Measurements from ENCODE around the gene POLE2.
A peak's percentile ranks its signal among the peaks of the same experiment; 100 is the strongest.

The POLE2 gene

DNA sequence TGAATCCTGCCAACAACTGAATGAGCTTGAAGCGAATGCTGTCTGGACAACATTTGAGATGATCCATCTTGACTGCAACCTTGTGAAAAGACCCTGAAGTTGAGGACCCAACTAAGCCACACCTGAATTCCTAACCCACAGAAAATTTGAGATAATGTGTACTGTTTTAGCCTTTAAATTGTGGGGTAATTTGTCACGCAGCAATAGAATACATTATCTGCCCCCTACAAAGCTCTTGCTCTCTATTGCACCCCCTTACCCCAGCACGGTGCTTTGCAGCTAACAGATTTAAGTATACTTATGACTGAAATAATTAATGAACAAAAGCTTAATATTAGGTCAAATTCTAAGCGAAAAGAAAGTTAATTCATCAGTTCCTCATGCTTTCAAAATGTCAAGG lies 1.6 kb downstream of the POLE2 start:
- H3K9me2 ChIP-seq (replicated peaks; ENCODE audit: control insufficient read depth, low read length), result no peaks in the 10 kb centered on the region
- H3K27me3 ChIP-seq (ENCODE audit: control insufficient read depth, low read length), result no peaks in the 10 kb centered on the region
- H4K20me1 ChIP-seq (ENCODE audit: control insufficient read depth, insufficient read depth, low read depth, low read length), result no peaks in the 10 kb centered on the region
- peaks cover 56% of the 10 kb centered on the region for H3K79me2 ChIP-seq (ENCODE audit: control insufficient read depth, low read length)
- H3K4me1 ChIP-seq (ENCODE audit: control insufficient read depth, low read length), result peaks cover 28% of the 10 kb centered on the region
- H3K9me3 ChIP-seq (ENCODE audit: control insufficient read depth, insufficient read depth, low read length), result no peaks in the 10 kb centered on the region
- H3K27ac ChIP-seq (ENCODE audit: low read depth, low read length), result no peak overlapping the region
- H3K4me3 ChIP-seq (ENCODE audit: low read length), result peak overlapping the region; percentile 95
- H3F3A ChIP-seq (ENCODE audit: control insufficient read depth, insufficient read depth), result peaks cover 14% of the 10 kb centered on the region
- TF ChIP-seq EZH2phosphoT487 (IDR thresholded peaks at IDR 0.05; ENCODE audit: borderline replicate concordance, low read length), result no peak
- TF ChIP-seq, protein P1, sequence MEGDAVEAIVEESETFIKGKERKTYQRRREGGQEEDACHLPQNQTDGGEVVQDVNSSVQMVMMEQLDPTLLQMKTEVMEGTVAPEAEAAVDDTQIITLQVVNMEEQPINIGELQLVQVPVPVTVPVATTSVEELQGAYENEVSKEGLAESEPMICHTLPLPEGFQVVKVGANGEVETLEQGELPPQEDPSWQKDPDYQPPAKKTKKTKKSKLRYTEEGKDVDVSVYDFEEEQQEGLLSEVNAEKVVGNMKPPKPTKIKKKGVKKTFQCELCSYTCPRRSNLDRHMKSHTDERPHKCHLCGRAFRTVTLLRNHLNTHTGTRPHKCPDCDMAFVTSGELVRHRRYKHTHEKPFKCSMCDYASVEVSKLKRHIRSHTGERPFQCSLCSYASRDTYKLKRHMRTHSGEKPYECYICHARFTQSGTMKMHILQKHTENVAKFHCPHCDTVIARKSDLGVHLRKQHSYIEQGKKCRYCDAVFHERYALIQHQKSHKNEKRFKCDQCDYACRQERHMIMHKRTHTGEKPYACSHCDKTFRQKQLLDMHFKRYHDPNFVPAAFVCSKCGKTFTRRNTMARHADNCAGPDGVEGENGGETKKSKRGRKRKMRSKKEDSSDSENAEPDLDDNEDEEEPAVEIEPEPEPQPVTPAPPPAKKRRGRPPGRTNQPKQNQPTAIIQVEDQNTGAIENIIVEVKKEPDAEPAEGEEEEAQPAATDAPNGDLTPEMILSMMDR (IDR thresholded peaks at IDR 0.05; ENCODE audit: low read depth, low read length, poor library complexity, severe bottlenecking), result no peak
- peaks cover 38% of the 10 kb centered on the region for H3K36me3 ChIP-seq (ENCODE audit: control insufficient read depth, low read length)
- peak overlapping the region; percentile 94 for H3K4me2 ChIP-seq (ENCODE audit: low read length)

- Histone ChIP-seq H3K4me3 (ENCODE audit: low read length) (no peak overlapping the region), H3K36me3 (ENCODE audit: control insufficient read depth, low read length) (peaks cover 80% of the 10 kb centered on the region), H3K9me3 (ENCODE audit: control insufficient read depth, insufficient read depth, low read length) (no peaks in the 10 kb centered on the region), H3K9me2 (replicated peaks; ENCODE audit: control insufficient read depth, low read length) (no peaks in the 10 kb centered on the region), H3K79me2 (ENCODE audit: control insufficient read depth, low read length) (peaks cover 26% of the 10 kb centered on the region), H3K27ac (ENCODE audit: low read depth, low read length) (no peak overlapping the region), H3K27me3 (ENCODE audit: control insufficient read depth, low read length) (no peaks in the 10 kb centered on the region), H3F3A (ENCODE audit: control insufficient read depth, insufficient read depth) (0 out of 2 replicates have a peak, but pooled peaks cover 2% of the 10 kb centered on the region), H4K20me1 (ENCODE audit: control insufficient read depth, insufficient read depth, low read depth, low read length) (no peaks in the 10 kb centered on the region), H3K4me1 (ENCODE audit: control insufficient read depth, low read length) (no peaks in the 10 kb centered on the region), H3K4me2 (ENCODE audit: low read length) (no peak overlapping the region)
- TF ChIP-seq EZH2phosphoT487 (IDR thresholded peaks at IDR 0.05; ENCODE audit: borderline replicate concordance, low read length), result no peak
- TF ChIP-seq, protein P1 (IDR thresholded peaks at IDR 0.05; ENCODE audit: low read depth, low read length, poor library complexity, severe bottlenecking), result no peak
These were observed 8.7 kb downstream of the POLE2 start for GRCh38 chr14:49679271-49679670.

- Histone ChIP-seq H3K79me2 (ENCODE audit: control insufficient read depth, low read length) (peaks cover 9% of the 10 kb centered on the region), H3K9me3 (ENCODE audit: control insufficient read depth, insufficient read depth, low read length) (no peaks in the 10 kb centered on the region), H3K4me2 (ENCODE audit: low read length) (no peak overlapping the region), H3K27ac (ENCODE audit: low read depth, low read length) (no peak overlapping the region), H4K20me1 (ENCODE audit: control insufficient read depth, insufficient read depth, low read depth, low read length) (no peaks in the 10 kb centered on the region), H3K4me3 (ENCODE audit: low read length) (no peak overlapping the region), H3F3A (ENCODE audit: control insufficient read depth, insufficient read depth) (0 out of 2 replicates have a peak, but pooled peaks cover 5% of the 10 kb centered on the region), H3K4me1 (ENCODE audit: control insufficient read depth, low read length) (no peaks in the 10 kb centered on the region), H3K9me2 (replicated peaks; ENCODE audit: control insufficient read depth, low read length) (no peaks in the 10 kb centered on the region), H3K27me3 (ENCODE audit: control insufficient read depth, low read length) (no peaks in the 10 kb centered on the region), H3K36me3 (ENCODE audit: control insufficient read depth, low read length) (peaks cover 82% of the 10 kb centered on the region)
- TF ChIP-seq, protein P1 (IDR thresholded peaks at IDR 0.05; ENCODE audit: low read depth, low read length, poor library complexity, severe bottlenecking), result no peak
- no peak for TF ChIP-seq EZH2phosphoT487 (IDR thresholded peaks at IDR 0.05; ENCODE audit: borderline replicate concordance, low read length)
These were observed 10.4 kb downstream of the POLE2 start for GRCh38 chr14:49677643-49678042.
